Measurements from ENCODE around the gene PDE4C. TPM values are rescaled to one million over a fixed set of nuclear protein-coding genes. Genes with fewer than 3 reads are reported as not detected.

Gene PDE4C
- total RNA-seq, 1 donor, result not detected

DNA sequence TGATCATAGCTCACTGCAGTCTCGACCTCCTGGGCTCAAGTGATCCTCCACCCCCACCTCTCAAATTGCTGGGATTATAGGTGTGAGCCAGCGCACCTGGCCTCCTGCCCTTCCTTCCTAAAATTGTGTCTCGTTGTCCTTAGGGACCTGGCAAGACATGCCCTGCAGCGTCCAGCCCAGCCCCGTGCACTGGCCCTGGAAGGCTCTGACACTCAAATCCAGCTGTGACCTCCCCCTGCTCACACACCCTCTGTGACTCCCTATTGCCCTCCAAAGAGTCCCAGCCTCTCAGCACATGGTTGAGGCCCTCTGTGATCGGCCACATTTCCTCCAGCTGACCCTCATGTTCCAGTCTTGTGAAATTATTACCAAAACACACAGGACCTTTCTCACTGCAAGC is 28.3 kb downstream of the PDE4C start:
- H3K4me3 ChIP-seq (ENCODE audit: low read depth, low read length), result no peak overlapping the region
- DNase-seq (ENCODE audit: low read depth), result no peak
- TF ChIP-seq, protein P1, sequence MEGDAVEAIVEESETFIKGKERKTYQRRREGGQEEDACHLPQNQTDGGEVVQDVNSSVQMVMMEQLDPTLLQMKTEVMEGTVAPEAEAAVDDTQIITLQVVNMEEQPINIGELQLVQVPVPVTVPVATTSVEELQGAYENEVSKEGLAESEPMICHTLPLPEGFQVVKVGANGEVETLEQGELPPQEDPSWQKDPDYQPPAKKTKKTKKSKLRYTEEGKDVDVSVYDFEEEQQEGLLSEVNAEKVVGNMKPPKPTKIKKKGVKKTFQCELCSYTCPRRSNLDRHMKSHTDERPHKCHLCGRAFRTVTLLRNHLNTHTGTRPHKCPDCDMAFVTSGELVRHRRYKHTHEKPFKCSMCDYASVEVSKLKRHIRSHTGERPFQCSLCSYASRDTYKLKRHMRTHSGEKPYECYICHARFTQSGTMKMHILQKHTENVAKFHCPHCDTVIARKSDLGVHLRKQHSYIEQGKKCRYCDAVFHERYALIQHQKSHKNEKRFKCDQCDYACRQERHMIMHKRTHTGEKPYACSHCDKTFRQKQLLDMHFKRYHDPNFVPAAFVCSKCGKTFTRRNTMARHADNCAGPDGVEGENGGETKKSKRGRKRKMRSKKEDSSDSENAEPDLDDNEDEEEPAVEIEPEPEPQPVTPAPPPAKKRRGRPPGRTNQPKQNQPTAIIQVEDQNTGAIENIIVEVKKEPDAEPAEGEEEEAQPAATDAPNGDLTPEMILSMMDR (IDR thresholded peaks at IDR 0.05; ENCODE audit: insufficient read depth, low read length), result no peak

DNA sequence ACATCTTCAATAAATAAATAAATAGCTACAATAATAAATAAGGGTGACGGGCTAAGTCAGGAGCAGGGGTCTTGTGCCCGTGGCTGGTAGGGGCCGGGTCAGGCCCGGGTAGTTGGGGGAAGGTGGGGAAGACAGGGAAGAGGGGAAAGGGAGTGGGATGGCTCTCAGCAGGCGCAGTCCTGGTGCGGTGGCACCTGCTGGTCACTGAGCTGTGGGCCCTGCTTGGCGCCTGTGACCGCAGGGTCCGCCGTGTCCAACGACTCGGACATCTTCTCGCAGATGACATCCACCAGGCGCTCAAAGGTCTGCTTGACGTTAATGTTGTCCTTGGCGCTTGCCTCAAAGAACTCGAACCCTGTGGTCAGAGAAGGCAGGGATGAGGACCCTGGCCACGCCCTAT is 28.9 kb downstream of the PDE4C start:
- H3K4me3 ChIP-seq (ENCODE audit: low read depth, low read length), result no peak overlapping the region
- DNase-seq (ENCODE audit: low read depth), result no peak
- TF ChIP-seq, protein P1 (IDR thresholded peaks at IDR 0.05; ENCODE audit: insufficient read depth, low read length), result no peak

DNA sequence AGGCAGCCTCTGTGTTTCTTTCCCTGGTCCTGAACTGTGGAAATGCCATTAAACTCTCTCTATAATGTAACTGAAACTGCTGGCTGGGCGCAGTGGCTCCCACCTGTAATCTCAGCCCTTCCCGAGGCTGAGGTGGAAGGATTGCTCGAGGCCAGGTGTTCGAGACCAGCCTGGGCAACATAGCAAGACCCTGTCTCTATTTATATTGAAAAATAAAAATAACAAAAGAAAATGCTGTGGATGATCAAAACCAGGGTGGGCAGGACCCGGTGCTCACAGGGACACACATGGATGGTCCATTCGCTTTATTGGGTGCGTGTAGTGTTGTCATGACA is 29.8 kb downstream of the PDE4C start:
- no peak overlapping the region for H3K4me3 ChIP-seq (ENCODE audit: low read depth, low read length)
- DNase-seq (ENCODE audit: low read depth), result no peak
- TF ChIP-seq, protein P1 (IDR thresholded peaks at IDR 0.05; ENCODE audit: insufficient read depth, low read length), result no peak

DNA sequence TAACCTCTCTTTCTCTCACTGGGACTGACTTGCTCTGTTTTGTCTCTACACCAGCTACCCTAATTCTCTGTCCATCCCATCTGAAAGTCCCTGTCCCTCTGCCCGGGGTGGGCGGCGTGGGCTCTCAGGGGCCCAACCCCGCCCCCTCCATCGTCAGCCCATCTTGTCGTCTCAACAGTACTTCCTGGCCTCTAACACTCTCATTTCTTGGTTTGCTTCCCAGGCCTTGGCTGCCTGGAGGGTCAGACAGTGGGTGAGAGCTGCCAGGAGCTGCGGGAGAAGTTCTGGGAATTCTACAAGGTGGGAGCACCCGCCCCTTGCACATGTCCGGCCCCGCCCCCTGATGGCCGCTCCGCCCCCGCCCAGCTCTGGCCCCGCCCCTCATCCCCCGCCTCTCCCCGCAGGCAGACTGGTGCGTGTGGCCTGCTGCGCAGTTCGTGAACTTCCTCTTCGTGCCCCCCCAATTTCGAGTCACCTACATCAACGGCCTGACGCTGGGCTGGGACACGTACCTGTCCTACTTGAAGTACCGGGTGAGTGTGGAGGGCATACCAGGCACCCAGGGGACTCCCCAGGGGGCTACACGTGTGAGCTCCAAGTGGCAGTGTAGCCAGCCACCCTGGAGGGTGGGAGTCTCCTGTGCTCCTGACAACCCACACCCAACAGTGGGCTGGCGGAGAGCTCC is 31.5 kb downstream of the PDE4C start:
- peak overlapping the region; percentile 89 for H3K4me3 ChIP-seq (ENCODE audit: low read depth, low read length)
- DNase-seq (ENCODE audit: low read depth), result peak; percentile 82
- TF ChIP-seq, protein P1 (IDR thresholded peaks at IDR 0.05; ENCODE audit: insufficient read depth, low read length), result no peak

DNA sequence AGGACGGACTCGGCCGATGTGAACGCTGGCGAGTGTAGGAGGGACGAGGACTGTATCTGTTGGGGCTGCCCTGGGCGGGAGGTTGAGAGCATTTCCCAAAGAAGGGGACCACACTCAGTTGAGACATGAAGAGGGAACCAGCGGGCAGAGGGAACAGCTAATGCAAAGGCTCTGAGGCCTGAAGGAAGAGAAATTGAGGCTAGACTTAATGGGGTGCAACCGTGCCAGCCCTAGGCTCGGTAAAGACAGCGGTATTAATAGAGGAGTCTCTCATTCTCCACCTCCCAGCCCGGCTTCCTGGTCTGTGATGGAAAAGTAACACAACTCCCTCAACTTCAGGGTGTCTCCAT is 32.1 kb downstream of the PDE4C start:
- peak overlapping the region; percentile 89 for H3K4me3 ChIP-seq (ENCODE audit: low read depth, low read length)
- DNase-seq (ENCODE audit: low read depth), result no peak
- TF ChIP-seq, protein P1 (IDR thresholded peaks at IDR 0.05; ENCODE audit: insufficient read depth, low read length), result no peak

DNA sequence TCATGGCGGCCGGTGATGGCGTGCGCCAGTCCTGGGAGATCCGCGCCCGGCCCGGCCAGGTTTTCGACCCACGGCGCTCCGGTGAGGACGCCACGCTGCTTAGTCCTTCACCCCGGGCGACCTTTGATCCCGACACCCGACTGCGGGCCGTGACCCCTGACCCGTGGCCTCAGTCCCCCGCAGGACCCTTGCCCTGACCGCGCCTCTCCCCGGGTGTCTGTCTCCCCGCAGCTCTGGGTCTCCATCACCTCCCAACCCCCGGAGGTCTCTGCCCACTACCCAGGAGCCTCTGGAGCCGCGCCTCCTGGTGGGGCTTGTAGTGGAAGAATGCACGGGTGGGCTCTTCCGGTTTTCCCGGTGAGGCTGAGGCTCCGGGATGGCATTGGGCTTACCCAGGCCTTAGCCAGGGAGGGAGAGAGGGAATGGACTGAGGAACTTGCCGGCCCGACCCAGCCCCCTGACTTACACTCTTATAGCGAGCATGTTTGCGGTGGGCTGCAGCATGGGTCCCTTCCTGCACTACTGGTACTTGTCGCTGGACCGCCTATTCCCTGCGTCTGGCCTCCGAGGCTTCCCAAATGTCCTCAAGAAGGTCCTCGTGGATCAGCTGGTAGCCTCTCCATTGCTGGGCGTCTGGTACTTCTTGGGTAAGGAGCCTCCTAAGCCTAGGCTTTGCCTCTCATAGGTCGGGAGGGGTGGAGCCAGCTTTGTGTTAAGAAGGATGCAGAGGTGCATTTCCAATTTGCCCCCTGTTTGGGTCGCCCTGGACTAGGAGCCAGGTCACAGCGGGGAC is 32.7 kb downstream of the PDE4C start:
- H3K4me3 ChIP-seq (ENCODE audit: low read depth, low read length), result peak overlapping the region; percentile 89
- no peak for DNase-seq (ENCODE audit: low read depth)
- TF ChIP-seq, protein P1 (IDR thresholded peaks at IDR 0.05; ENCODE audit: insufficient read depth, low read length), result no peak

All from fibroblast of the aortic adventitia (primary cell).